Transverse colon (tissue), 4 donors: ENCODE measurements around the gene SATB2. TPM values are rescaled to one million over a fixed set of nuclear protein-coding genes. Genes with fewer than 3 reads are reported as not detected.

Experiments
- DNase-seq: peaks from one replicate; pipeline ENCODE4 v3.0.0-alpha.2; 2019
- H3K27ac ChIP-seq, 4 donors: fragments of 200-600 bp; sonication (generic); 2 replicates each; pipeline ENCODE4 v1.5.1; 2016 to 2018; ENCODE audit warnings: inconsistent platforms in 4 of 4
- H3K27me3 ChIP-seq: fragments of 200-600 bp; sonication (generic); 2 replicates; pipeline ENCODE4 v1.5.1; 2017; ENCODE audit warnings: inconsistent platforms
- H3K36me3 ChIP-seq, 4 donors: fragments of 200-600 bp; sonication (generic); 2 replicates each; pipeline ENCODE4 v1.5.1; 2017 to 2019; ENCODE audit warnings: inconsistent platforms in 4 of 4
- H3K4me1 ChIP-seq, 4 donors: fragments of 200-600 bp; sonication (generic); 2 replicates each; pipeline ENCODE4 v1.5.1; 2017 to 2020; ENCODE audit warnings: inconsistent platforms in 4 of 4
- H3K4me3 ChIP-seq, 4 donors: fragments of 200-600 bp; sonication (generic); 1 replicate in 1 of 4; 2 replicates in 3 of 4; pipeline versions ENCODE4 v1.5.1 to v1.6.1; 2017 to 2019; ENCODE audit warnings: inconsistent platforms in 4 of 4
- H3K9me3 ChIP-seq, 2 donors: fragments of 200-600 bp; sonication (generic); 2 replicates each; pipeline ENCODE4 v1.5.1; 2017 to 2019; ENCODE audit warnings: inconsistent platforms in 2 of 2
- EP300 ChIP-seq: sonication (generic); formaldehyde crosslinking; IDR thresholded peaks from one replicate; pipeline ENCODE4 v1.6.1; 2017; ENCODE audit warnings: antibody characterized with exemption, low read depth
- POLR2A ChIP-seq: fragments of 450-650 bp; IDR thresholded peaks from one replicate; pipeline ENCODE4 v1.6.1; 2016; ENCODE audit warnings: antibody characterized with exemption, mild to moderate bottlenecking, moderate library complexity
- POLR2AphosphoS5 ChIP-seq, 3 donors: sonication (generic); formaldehyde crosslinking; IDR thresholded peaks; one replicate each; pipeline ENCODE4 v1.6.1; 2016; ENCODE audit warnings: antibody characterized with exemption in 3 of 3
- whole genome bisulfite sequencing, 2 donors: methylation state at CpG; one replicate each; pipeline ENCODE4 v1.1.5; 2018; ENCODE audit warnings: low coverage in 1 of 2; 5-methylcytosine and 5-hydroxymethylcytosine counted together
- in situ Hi-C, 4 donors: fragments of 200-750 bp; cut with MboI; loops; one replicate each; pipeline versions ENCODE4 v1.15.0 to v1.15.1; 2017; ENCODE audit warnings: low sequenced_read_pairs in 3 of 4, low pct_ligation_motif_present in 1 of 4, low pct_unique_long_range_greater_than_20kb in 1 of 4
- intact Hi-C: fragments of 100-400 bp; cut with DNase I; formaldehyde crosslinking; loops from one replicate; pipeline ENCODE4 v1.15.1; 2023; ENCODE audit warnings: low total_unique reads
- total RNA-seq, 4 donors: library from RNA; depleted of rRNA; stranded (reverse); fragments of >200 nt; gene quantifications; one replicate each; pipeline ENCODE4 v1.1.0, GENCODE V29; 2016
- TF ChIP-seq, protein P1 (sequence below), 5 experiments: fragments of 200-600 bp in 3 of 5; fragments of 450-650 bp in 2 of 5; sonication (generic) in 3 of 5; IDR thresholded peaks; 1 replicate in 2 of 5; 2 replicates in 3 of 5; pipeline ENCODE4 v1.5.1; 2016 to 2017; ENCODE audit warnings: antibody characterized with exemption in 5 of 5, inconsistent platforms in 3 of 5, mild to moderate bottlenecking in 2 of 5, moderate library complexity in 1 of 5

Gene SATB2
- total RNA-seq, 4 donors from 2014 or later: 289 to 316 (median 293) TPM

DNA sequence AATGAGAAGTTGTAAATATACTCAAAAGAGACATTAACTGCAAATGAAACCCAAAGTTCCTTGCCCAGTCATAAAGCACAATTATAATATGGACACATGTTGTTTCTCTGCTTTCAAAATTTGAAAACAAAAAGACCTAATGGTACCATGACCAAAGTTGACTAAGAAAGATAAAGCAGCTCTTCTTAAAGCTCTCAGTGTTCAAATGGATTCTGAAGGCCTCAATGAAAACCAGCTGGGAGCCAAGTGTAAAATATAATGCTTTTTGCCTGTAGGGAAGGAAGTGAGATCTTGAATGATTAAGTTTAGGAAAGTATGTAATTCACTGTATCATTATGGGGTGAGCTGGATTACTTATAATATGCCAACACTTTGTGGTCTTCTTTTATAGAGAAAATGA lies 178.6 kb downstream of the SATB2 start:
- in situ Hi-C loops (no loop called here), intact Hi-C loops (no loop called here)
- no peak for DNase-seq
- Histone ChIP-seq H3K4me3 (no peak overlapping the region), H3K36me3 (no peaks in the 10 kb centered on the region), H3K27me3 (no peaks in the 10 kb centered on the region), H3K4me1 (no peaks in the 10 kb centered on the region), H3K27ac (no peak overlapping the region), H3K9me3 (no peaks in the 10 kb centered on the region)
- TF ChIP-seq POLR2A (no peak), EP300 (no peak), POLR2AphosphoS5 (IDR thresholded peaks at IDR 0.05) (no peak)
- TF ChIP-seq, protein P1, sequence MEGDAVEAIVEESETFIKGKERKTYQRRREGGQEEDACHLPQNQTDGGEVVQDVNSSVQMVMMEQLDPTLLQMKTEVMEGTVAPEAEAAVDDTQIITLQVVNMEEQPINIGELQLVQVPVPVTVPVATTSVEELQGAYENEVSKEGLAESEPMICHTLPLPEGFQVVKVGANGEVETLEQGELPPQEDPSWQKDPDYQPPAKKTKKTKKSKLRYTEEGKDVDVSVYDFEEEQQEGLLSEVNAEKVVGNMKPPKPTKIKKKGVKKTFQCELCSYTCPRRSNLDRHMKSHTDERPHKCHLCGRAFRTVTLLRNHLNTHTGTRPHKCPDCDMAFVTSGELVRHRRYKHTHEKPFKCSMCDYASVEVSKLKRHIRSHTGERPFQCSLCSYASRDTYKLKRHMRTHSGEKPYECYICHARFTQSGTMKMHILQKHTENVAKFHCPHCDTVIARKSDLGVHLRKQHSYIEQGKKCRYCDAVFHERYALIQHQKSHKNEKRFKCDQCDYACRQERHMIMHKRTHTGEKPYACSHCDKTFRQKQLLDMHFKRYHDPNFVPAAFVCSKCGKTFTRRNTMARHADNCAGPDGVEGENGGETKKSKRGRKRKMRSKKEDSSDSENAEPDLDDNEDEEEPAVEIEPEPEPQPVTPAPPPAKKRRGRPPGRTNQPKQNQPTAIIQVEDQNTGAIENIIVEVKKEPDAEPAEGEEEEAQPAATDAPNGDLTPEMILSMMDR (IDR thresholded peaks at IDR 0.05): no peak

DNA sequence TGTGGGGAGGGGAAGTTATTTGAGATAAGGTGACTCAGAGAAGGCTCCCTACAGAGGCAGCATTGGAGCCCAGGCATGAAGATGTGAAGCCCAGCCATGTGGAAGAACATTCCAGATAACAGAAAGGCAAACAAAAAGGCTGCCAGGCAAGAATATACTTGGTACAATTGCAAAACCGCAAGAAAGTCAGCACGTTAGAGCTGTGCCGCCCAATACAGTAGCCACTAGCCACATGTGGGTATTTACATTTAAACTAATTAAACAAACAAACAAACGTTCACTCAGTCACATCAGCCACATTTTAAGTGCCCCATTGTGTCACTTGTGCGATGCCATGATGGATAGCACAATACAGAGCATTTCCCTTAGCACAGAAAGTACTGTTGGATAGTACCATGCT lies 179.6 kb downstream of the SATB2 start:
- Histone ChIP-seq H3K4me1 (no peaks in the 10 kb centered on the region), H3K27ac (no peak overlapping the region), H3K4me3 (no peak overlapping the region), H3K9me3 (no peaks in the 10 kb centered on the region), H3K36me3 (no peaks in the 10 kb centered on the region), H3K27me3 (no peaks in the 10 kb centered on the region)
- intact Hi-C loops: no loop called here
- WGBS, 2 donors: 72 to 87% methylated on average over 3 to 5 of the region's 5 CpGs
- TF ChIP-seq, protein P1 (IDR thresholded peaks at IDR 0.05): no peak
- TF ChIP-seq POLR2AphosphoS5 (IDR thresholded peaks at IDR 0.05) (no peak), POLR2A (no peak), EP300 (no peak)
- in situ Hi-C loops: no loop called here
- no peak for DNase-seq

DNA sequence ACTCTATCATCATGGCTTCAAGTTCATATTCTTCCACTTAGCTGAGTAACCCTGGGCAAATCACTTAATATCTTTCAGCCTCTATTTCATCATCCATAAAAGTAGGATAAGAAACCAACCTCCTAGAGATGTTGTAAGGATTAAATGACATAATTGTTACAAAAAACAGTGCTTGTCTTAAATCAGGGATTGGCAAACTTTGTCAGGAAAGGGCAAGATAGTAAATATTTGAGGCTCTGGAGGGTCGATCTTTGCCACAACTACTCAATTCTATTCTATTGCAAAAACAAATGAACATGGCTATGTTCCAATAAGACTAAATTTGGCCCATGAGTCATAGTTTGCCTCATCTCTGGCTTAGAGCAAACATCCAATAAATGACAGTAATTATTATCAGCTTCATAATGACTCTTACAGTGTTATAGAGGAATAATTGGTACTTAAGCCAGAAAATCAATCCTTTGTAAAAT lies 184.7 kb downstream of the SATB2 start:
- intact Hi-C loops (no loop called here), in situ Hi-C loops (no loop called here)
- H3K27ac ChIP-seq: no peak overlapping the region
- TF ChIP-seq POLR2AphosphoS5 (IDR thresholded peaks at IDR 0.05): no peak
- TF ChIP-seq, protein P1 (IDR thresholded peaks at IDR 0.05): no peak
- TF ChIP-seq POLR2A: no peak
- TF ChIP-seq EP300: no peak
- peaks cover 0 to 14% (median 2%) of the 10 kb centered on the region in 4 donors for H3K36me3 ChIP-seq
- H3K4me1 ChIP-seq: no peaks in the 10 kb centered on the region
- no peaks in the 10 kb centered on the region for H3K9me3 ChIP-seq
- no peaks in the 10 kb centered on the region for H3K27me3 ChIP-seq
- H3K4me3 ChIP-seq: no peak overlapping the region
- WGBS, 2 donors: 33 to 61% methylated on average over 1 of the region's 1 CpG
- no peak for DNase-seq

DNA sequence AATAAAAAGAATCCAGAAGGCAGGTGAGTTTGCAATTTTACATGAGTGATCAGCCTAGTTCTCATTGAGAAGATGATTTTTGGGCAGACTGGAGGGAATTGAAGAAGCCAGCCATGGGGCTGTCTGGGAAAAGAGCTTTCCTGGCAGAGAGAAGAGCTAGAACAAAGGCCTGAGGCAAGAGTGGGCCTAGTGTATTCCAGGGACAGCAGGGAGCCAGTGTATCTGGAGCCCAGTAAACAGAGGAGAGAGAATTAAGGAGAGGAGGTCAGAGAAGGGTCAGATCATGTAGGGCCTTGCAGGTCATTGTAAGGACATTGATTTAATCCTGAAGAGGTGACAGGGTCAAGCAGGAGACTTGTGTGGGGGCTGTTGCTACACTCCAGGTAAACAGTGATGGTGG lies 195.8 kb downstream of the SATB2 start:
- H3K27ac ChIP-seq: no peak overlapping the region
- TF ChIP-seq EP300: no peak
- TF ChIP-seq POLR2AphosphoS5 (IDR thresholded peaks at IDR 0.05): no peak
- no peak for TF ChIP-seq POLR2A
- TF ChIP-seq, protein P1 (IDR thresholded peaks at IDR 0.05): no peak
- H3K27me3 ChIP-seq: no peaks in the 10 kb centered on the region
- no peaks in the 10 kb centered on the region for H3K4me1 ChIP-seq
- no peak for DNase-seq
- in situ Hi-C loops: no loop called here
- intact Hi-C loops: no loop called here
- H3K4me3 ChIP-seq: no peak overlapping the region
- H3K9me3 ChIP-seq: peaks cover 12 to 18% of the 10 kb centered on the region in 2 donors
- no peaks in the 10 kb centered on the region for H3K36me3 ChIP-seq
